Lower leg skin (tissue), 3 donors: ENCODE results near the gene G2E3.

ENCODE experiments used
- CTCF ChIP-seq, 3 donors: fragments of 450-650 bp; IDR thresholded peaks; one replicate each; pipeline ENCODE4 v1.5.1; 2016; ENCODE audit warnings: antibody characterized with exemption in 3 of 3, mild to moderate bottlenecking in 3 of 3, moderate library complexity in 2 of 3
- POLR2A ChIP-seq, 2 donors: fragments of 450-650 bp; IDR thresholded peaks; one replicate each; pipeline ENCODE4 v1.6.1; 2016 to 2017; ENCODE audit warnings: antibody characterized with exemption in 2 of 2, mild to moderate bottlenecking in 1 of 2, moderate library complexity in 1 of 2

GRCh38 chr14:30648471-30648870 lies 89.5 kb downstream of the G2E3 start:
- TF ChIP-seq CTCF (IDR thresholded peaks at IDR 0.05): no peak
- no peak for TF ChIP-seq POLR2A (IDR thresholded peaks at IDR 0.05)
